ENCODE results near the gene LHX3.

The LHX3 gene

GRCh38 chr9:136177224-136177623 lies 27.7 kb downstream of the LHX3 start:
- DNase-seq (ENCODE audit: low read depth) = no peak

- no peak for DNase-seq (ENCODE audit: low read depth)
Observed at GRCh38 chr9:136175616-136176197, 29.2 kb downstream of the LHX3 start.

- DNase-seq (ENCODE audit: low read depth) = no peak
Observed at GRCh38 chr9:136174779-136175615, 29.9 kb downstream of the LHX3 start.

GRCh38 chr9:136173648-136174290 lies 31.2 kb downstream of the LHX3 start:
- DNase-seq (ENCODE audit: low read depth) = no peak

GRCh38 chr9:136172412-136173079 lies 32.4 kb downstream of the LHX3 start:
- no peak for DNase-seq (ENCODE audit: low read depth)

GRCh38 chr9:136171801-136172411 lies 33.0 kb downstream of the LHX3 start:
- no peak for DNase-seq (ENCODE audit: low read depth)

GRCh38 chr9:136171009-136171800 lies 33.7 kb downstream of the LHX3 start:
- no peak for DNase-seq (ENCODE audit: low read depth)

- DNase-seq (ENCODE audit: low read depth) = peak; percentile 12
Observed at GRCh38 chr9:136170006-136170901, 34.7 kb downstream of the LHX3 start.

- DNase-seq (ENCODE audit: low read depth) = no peak
Observed at GRCh38 chr9:136169495-136169894, 35.4 kb downstream of the LHX3 start.

GRCh38 chr9:136163248-136163850 lies 41.6 kb downstream of the LHX3 start:
- no peak for DNase-seq (ENCODE audit: low read depth)

GRCh38 chr9:136160995-136161610 lies 43.8 kb downstream of the LHX3 start:
- DNase-seq (ENCODE audit: low read depth) = no peak

GRCh38 chr9:136160381-136160841 lies 44.5 kb downstream of the LHX3 start:
- DNase-seq (ENCODE audit: low read depth) = no peak

GRCh38 chr9:136159851-136160250 lies 45.1 kb downstream of the LHX3 start:
- DNase-seq (ENCODE audit: low read depth) = no peak

GRCh38 chr9:136157477-136158265 lies 47.3 kb downstream of the LHX3 start:
- no peak for DNase-seq (ENCODE audit: low read depth)

- no peak for DNase-seq (ENCODE audit: low read depth)
Observed at GRCh38 chr9:136156209-136157120, 48.5 kb downstream of the LHX3 start.

GRCh38 chr9:136155576-136155975 lies 49.4 kb downstream of the LHX3 start:
- no peak for DNase-seq (ENCODE audit: low read depth)

- DNase-seq (ENCODE audit: low read depth) = no peak
Observed at GRCh38 chr9:136154943-136155342, 50.0 kb downstream of the LHX3 start.
